Measurements from ENCODE around the gene CYB561. TPM values are rescaled to one million over a fixed set of nuclear protein-coding genes. Genes with fewer than 3 reads are reported as not detected.

CYB561 gene
- polyA plus RNA-seq, 3 donors from 2014 or later: 13.7 to 22.4 (median 21.0) TPM

- Mint-ChIP-seq H3K36me3 (no peaks in the 10 kb centered on the region), H3K9me3 (no peaks in the 10 kb centered on the region), H3K27me3 (ENCODE audit: low read depth in 3 of 3) (peaks cover 3 to 6% (median 4%) of the 10 kb centered on the region in 3 donors), H3K27ac (no peak overlapping the region), H3K4me1 (no peaks in the 10 kb centered on the region), H3K4me3 (no peak overlapping the region)
- no peak for DNase-seq
Measured at GRCh38 chr17:63483655-63484575, 37.8 kb upstream of the CYB561 start.

DNA sequence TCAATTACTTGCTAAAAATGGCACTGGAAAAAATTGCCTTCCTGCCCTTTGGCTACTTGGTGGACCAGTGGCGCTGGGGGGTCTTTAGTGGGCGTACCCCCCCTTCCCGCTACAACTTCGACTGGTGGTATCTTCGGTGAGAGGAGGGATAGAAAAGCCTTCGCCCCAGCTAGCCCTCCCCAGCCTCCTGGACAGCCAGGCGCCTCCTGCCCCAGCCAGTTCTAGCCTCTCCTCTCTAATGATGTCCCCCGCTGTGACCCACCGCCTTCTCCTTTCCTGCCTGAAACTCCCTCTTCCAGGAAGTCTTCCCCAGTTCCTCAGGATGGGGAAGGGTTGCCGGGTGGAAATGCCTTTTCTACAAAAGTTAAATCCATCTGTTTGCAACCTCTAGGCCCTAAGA is 36.9 kb upstream of the CYB561 start:
- H3K27ac Mint-ChIP-seq: no peak overlapping the region
- H3K36me3 Mint-ChIP-seq: no peaks in the 10 kb centered on the region
- DNase-seq: no peak
- peaks cover 1 to 10% (median 8%) of the 10 kb centered on the region in 3 donors for H3K27me3 Mint-ChIP-seq (ENCODE audit: low read depth in 3 of 3)
- H3K9me3 Mint-ChIP-seq: no peaks in the 10 kb centered on the region
- H3K4me1 Mint-ChIP-seq: no peaks in the 10 kb centered on the region
- H3K4me3 Mint-ChIP-seq: no peak overlapping the region

GRCh38 chr17:63482509-63482908 is 36.4 kb upstream of the CYB561 start:
- H3K9me3 Mint-ChIP-seq: no peaks in the 10 kb centered on the region
- no peak for DNase-seq
- H3K36me3 Mint-ChIP-seq: no peaks in the 10 kb centered on the region
- H3K4me3 Mint-ChIP-seq: no peak overlapping the region
- H3K27me3 Mint-ChIP-seq (ENCODE audit: low read depth in 3 of 3): peaks cover 4 to 10% (median 8%) of the 10 kb centered on the region in 3 donors
- no peak overlapping the region for H3K27ac Mint-ChIP-seq
- H3K4me1 Mint-ChIP-seq: peaks cover 0 to 2% of the 10 kb centered on the region in 2 donors

DNA sequence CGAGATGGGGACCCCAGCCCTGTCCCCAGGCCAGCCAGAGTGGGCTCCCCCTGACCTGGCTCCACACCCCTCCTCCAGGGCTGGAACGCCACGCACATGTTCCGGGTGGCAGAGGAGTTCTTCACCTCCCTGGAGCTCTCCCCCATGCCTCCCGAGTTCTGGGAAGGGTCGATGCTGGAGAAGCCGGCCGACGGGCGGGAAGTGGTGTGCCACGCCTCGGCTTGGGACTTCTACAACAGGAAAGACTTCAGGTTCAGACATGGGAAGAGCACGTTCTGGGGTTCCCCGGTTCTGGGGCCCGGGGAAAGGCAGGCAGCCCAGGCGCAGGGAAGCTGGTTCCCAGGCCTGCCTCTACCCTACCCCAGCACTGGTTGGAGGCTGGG is 35.4 kb upstream of the CYB561 start:
- peaks cover 3 to 10% (median 8%) of the 10 kb centered on the region in 3 donors for H3K27me3 Mint-ChIP-seq (ENCODE audit: low read depth in 3 of 3)
- H3K27ac Mint-ChIP-seq: no peak overlapping the region
- no peaks in the 10 kb centered on the region for H3K36me3 Mint-ChIP-seq
- H3K9me3 Mint-ChIP-seq: no peaks in the 10 kb centered on the region
- peaks cover 0 to 4% of the 10 kb centered on the region in 2 donors for H3K4me1 Mint-ChIP-seq
- no peak overlapping the region for H3K4me3 Mint-ChIP-seq
- no peak for DNase-seq

DNA sequence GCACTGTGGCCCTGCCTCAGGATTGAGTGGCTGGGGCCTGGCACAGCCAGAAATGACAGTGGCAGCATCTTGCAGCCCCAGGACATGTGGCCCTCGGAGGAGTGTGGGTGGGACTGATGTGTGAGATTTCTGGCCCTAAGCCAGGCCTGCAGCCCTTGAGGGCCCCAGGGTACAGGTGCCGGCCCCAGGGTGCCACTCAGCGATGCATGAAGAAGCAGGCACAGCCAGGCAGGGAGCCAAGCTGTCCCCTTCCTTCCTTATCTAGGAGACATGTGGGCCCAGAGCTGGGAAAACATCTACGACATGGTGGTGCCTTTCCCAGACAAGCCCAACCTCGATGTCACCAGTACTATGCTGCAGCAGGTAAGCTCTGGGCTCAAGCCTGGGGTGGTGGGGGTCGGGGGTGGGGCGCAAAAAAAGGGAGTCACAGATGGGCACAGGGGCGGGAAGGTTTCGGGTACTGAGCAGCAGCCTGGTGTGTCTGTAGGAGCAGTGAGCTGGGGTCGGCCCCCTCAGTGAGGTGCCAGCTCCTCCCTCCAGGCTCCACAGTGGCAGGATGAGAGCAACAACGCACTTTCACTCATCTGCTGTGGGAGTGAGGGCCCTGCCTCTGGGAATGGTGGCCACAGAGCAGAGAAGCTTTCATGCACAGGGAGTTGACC is 34.9 kb upstream of the CYB561 start:
- H3K27ac Mint-ChIP-seq: no peak overlapping the region

GRCh38 chr17:63480192-63480784 is 34.2 kb upstream of the CYB561 start:
- peaks cover 5 to 14% (median 7%) of the 10 kb centered on the region in 3 donors for H3K27me3 Mint-ChIP-seq (ENCODE audit: low read depth in 3 of 3)

More for the DNA sequence above, 34.9 kb upstream of the CYB561 start:
- Mint-ChIP-seq H3K4me1 (peaks cover 0 to 5% of the 10 kb centered on the region in 2 donors), H3K4me3 (no peak overlapping the region), H3K9me3 (no peaks in the 10 kb centered on the region), H3K27me3 (ENCODE audit: low read depth in 3 of 3) (peaks cover 3 to 10% (median 6%) of the 10 kb centered on the region in 3 donors), H3K36me3 (no peaks in the 10 kb centered on the region)
- no peak for DNase-seq

GRCh38 chr17:63479495-63480184 is 33.5 kb upstream of the CYB561 start:
- H3K27me3 Mint-ChIP-seq (ENCODE audit: low read depth in 3 of 3): peaks cover 5 to 18% (median 10%) of the 10 kb centered on the region in 3 donors
- no peak for DNase-seq
- peaks cover 0 to 7% of the 10 kb centered on the region in 2 donors for H3K4me1 Mint-ChIP-seq
- H3K9me3 Mint-ChIP-seq: no peaks in the 10 kb centered on the region
- no peaks in the 10 kb centered on the region for H3K36me3 Mint-ChIP-seq
- no peak overlapping the region for H3K4me3 Mint-ChIP-seq
- H3K27ac Mint-ChIP-seq: no peak overlapping the region

More at GRCh38 chr17:63480192-63480784, 34.2 kb upstream of the CYB561 start:
- Mint-ChIP-seq H3K4me1 (peaks cover 0 to 7% of the 10 kb centered on the region in 2 donors), H3K36me3 (no peaks in the 10 kb centered on the region), H3K9me3 (no peaks in the 10 kb centered on the region), H3K4me3 (no peak overlapping the region), H3K27ac (no peak overlapping the region)
- DNase-seq: no peak

DNA sequence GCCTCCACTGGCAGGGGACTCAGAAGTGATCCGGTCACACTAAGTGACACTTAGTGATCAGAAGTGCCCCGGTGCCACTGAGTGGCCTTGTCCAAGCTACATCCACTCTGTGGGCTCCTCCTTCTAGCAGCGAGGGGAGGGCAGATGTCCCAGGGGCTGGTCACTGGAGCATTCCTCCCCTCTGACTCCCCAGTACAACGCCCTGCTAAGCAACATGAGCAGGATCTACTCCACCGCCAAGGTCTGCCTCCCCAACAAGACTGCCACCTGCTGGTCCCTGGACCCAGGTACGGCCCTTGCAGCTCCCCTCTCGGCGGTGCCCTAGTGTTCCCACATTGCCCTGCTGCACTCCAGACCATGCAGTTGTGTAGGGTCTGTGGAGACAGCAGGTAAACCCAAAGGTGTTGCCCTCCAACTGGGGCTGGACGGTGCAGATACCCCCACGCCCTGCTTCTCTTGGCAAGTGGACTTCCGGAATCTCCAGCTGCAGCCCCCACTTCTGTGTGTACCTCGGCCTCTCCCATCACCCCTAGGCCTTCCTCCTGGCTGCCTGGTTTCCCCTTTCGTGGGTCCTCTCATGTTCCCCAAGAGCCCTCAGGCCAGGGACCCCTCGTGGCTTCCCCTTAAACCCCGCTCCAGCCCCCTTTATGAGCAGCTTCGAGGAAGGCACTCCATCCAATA is 32.8 kb upstream of the CYB561 start:
- no peaks in the 10 kb centered on the region for H3K36me3 Mint-ChIP-seq
- H3K4me3 Mint-ChIP-seq: peak overlapping the region; percentile 27 to 63 (median 41)
- H3K9me3 Mint-ChIP-seq: no peaks in the 10 kb centered on the region
- H3K4me1 Mint-ChIP-seq: peaks cover 0 to 7% of the 10 kb centered on the region in 2 donors
- peak; percentile 55 to 67 (median 62) for DNase-seq
- peaks cover 5 to 20% (median 10%) of the 10 kb centered on the region in 3 donors for H3K27me3 Mint-ChIP-seq (ENCODE audit: low read depth in 3 of 3)
- H3K27ac Mint-ChIP-seq: no peak overlapping the region

DNA sequence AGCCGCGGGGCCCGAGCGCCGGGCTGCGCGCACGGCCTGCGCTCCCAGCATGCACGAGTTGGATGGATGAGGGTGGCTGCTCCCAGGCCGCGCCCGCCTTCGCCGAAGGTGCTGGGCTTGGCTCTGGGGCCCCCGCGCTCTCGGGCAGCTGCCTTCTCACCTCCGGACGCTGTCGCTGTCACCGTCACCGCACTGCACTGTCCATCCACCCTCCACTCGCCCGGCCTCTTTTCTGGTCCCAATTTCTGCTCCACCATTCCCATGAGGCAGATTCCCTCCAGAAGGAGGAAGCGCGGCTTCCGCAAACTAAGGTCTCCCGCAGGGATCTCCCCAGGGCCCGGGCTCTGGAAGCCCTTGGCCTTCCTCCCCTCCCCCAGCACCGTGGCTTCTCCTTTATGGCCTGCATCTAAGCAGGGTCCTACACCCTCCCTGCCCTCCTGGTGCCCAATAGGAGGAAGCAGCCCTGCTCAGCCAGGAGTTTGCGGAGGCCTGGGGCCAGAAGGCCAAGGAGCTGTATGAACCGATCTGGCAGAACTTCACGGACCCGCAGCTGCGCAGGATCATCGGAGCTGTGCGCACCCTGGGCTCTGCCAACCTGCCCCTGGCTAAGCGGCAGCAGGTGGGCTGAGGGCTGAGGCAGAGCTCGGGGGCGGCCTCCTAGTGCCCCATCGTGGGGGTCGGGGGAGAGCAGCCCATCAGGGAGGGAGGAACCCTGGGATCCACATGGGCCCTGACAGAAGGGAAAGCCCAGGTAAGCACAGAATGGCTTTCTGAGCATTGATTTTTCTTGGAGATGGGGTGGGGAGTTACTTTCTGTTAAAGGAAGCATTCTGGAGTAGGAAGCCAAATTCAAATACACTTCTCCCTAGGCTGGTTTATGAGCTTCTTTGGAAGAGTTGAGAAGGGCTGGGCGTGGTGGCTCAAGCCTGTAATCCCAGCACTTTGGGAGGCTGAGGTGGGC is 31.7 kb upstream of the CYB561 start:
- Mint-ChIP-seq H3K27me3 (ENCODE audit: low read depth in 3 of 3) (peaks cover 5 to 19% (median 10%) of the 10 kb centered on the region in 3 donors), H3K36me3 (no peaks in the 10 kb centered on the region), H3K27ac (peak overlapping the region in 1 of 6 donors; percentile 41), H3K4me1 (peaks cover 0 to 7% of the 10 kb centered on the region in 2 donors), H3K9me3 (no peaks in the 10 kb centered on the region), H3K4me3 (peak overlapping the region; percentile 57 to 76 (median 72))
- no peak for DNase-seq

- H3K27ac Mint-ChIP-seq: peak within 1 kb of the TSS in 1 of 6 donors; percentile 41
Measured at GRCh38 chr17:63476854-63477479, 30.9 kb upstream of the CYB561 start, which contains the start of gene ACE. ACE (plus strand) TSS chr17:63477061; CDS start chr17:63477095, 34 bp downstream.

DNA sequence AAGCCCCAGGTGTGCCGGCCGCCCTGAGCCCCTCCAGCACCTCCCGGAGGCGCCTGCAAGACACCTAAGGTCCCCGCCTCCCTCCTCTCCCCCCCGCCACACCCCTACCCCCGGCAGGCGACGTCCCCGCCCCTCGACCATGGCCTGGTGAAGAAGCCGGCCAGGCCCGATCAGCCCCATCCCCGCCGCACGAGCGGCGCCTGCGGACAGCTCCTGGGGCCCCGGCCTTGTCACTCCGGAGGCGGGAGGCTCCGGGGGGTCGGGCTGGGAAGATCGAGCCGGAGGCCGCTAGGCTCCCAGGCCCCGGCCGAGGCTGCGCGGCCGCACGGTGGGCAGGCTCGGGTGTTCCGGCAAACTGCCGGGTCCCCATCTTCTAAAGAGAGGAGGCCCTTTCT is 30.4 kb upstream of the CYB561 start:
- H3K36me3 Mint-ChIP-seq: no peaks in the 10 kb centered on the region
- H3K4me1 Mint-ChIP-seq: peaks cover 0 to 7% of the 10 kb centered on the region in 2 donors
- peak overlapping the region in 4 of 5 donors; percentile 21 to 50 (median 34) for H3K4me3 Mint-ChIP-seq
- peak in 2 of 3 donors; percentile 7 for DNase-seq
- no peak overlapping the region for H3K27ac Mint-ChIP-seq
- no peaks in the 10 kb centered on the region for H3K9me3 Mint-ChIP-seq
- peaks cover 5 to 19% (median 14%) of the 10 kb centered on the region in 3 donors for H3K27me3 Mint-ChIP-seq (ENCODE audit: low read depth in 3 of 3)

More at GRCh38 chr17:63476854-63477479, 30.9 kb upstream of the CYB561 start, which contains the start of gene ACE:
- peaks cover 5 to 19% (median 10%) of the 10 kb centered on the region in 3 donors for H3K27me3 Mint-ChIP-seq (ENCODE audit: low read depth in 3 of 3)
- H3K4me3 Mint-ChIP-seq: peak within 1 kb of the TSS; percentile 57 to 76 (median 72)
- H3K9me3 Mint-ChIP-seq: no peaks in the 10 kb centered on the region
- peaks cover 0 to 7% of the 10 kb centered on the region in 2 donors for H3K4me1 Mint-ChIP-seq
- DNase-seq: peak; percentile 23 to 25 (median 24)
- H3K36me3 Mint-ChIP-seq: no peaks in the 10 kb centered on the region
